GM18508 (cell line): ENCODE results near the gene ARMC3.
"Not testable (repeated sequence)": the region's sequence is repeated elsewhere in the genome, so short reads cannot be mapped to it uniquely, and the experiment has no call there.

ENCODE experiments used
- ATAC-seq: cut with Tn5 transposase; IDR thresholded peaks from one replicate; pipeline ENCODE4 v1.9.1; 2021; ENCODE audit warnings: moderate number of reproducible peaks; ENCODE audit not compliant: insufficient read depth, unreplicated experiment

ARMC3 gene, protein sequence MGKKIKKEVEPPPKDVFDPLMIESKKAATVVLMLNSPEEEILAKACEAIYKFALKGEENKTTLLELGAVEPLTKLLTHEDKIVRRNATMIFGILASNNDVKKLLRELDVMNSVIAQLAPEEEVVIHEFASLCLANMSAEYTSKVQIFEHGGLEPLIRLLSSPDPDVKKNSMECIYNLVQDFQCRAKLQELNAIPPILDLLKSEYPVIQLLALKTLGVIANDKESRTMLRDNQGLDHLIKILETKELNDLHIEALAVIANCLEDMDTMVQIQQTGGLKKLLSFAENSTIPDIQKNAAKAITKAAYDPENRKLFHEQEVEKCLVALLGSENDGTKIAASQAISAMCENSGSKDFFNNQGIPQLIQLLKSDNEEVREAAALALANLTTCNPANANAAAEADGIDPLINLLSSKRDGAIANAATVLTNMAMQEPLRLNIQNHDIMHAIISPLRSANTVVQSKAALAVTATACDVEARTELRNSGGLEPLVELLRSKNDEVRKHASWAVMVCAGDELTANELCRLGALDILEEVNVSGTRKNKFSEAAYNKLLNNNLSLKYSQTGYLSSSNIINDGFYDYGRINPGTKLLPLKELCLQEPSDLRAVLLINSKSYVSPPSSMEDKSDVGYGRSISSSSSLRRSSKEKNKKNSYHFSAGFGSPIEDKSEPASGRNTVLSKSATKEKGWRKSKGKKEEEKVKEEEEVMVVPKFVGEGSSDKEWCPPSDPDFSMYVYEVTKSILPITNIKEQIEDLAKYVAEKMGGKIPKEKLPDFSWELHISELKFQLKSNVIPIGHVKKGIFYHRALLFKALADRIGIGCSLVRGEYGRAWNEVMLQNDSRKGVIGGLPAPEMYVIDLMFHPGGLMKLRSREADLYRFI

DNA sequence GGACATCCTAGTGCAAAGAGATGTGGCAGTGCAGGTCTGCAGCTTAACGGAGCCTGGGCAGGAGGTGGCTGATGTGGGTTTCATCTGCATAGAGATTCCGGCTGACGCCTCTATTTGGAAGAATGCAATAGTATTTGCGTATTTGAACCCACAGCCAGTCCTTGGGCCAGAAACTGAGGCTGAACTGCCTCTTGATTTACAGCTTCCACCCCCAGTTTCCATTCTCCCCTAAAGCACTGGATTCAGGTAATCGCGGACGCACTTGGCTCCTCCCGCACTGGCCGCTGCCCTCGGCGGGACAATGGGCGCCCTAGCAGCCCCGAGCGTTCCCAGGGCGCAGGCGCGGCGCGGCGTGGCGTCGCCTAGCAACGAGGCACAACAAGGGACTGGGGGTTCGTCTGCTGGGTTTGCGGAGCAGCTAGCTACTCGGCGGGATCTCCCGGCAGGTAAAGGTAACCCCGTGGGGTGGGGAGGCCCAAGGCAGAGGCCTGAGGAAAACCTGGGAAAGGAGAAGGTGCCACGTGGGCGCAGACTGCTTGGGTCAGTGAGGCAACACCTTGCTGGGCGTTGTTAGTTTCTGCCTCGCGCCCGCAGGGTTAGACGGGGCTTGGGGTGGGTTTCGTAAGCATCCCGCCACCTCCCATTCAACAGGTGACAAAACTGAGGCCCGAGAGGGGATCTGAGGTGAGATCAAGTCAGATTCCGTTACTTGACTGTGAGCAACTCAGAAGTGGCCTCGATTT is at the start of gene ARMC3:
ARMC3 (plus strand) TSS at position 393 of the 743 bp plus-strand sequence. CDS start 3,944 bp downstream, outside the sequence.
- no peak for ATAC-seq

DNA sequence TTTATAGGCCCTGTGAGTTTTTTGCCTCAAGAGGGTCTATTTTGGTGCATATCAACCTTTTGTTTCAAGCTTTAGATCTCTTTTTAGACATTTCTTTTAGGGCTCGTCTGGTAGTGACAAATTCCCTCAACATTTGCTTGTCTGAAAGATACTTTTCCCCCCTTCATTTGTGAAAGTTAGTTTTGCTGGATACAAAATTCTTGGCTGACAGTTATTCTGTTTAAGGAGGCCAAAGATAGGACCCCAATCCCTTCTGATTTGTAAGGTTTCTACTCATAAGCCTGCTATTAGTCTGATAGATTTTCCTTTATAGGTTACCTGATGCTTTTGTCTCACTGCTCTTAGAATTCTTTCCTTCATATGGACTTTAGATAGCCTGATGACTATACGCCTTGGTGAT is 36.1 kb upstream of the ARMC3 start:
- no peak for ATAC-seq

- ATAC-seq = no peak
Observed at GRCh38 chr10:22893781-22894180, 34.1 kb upstream of the ARMC3 start.

DNA sequence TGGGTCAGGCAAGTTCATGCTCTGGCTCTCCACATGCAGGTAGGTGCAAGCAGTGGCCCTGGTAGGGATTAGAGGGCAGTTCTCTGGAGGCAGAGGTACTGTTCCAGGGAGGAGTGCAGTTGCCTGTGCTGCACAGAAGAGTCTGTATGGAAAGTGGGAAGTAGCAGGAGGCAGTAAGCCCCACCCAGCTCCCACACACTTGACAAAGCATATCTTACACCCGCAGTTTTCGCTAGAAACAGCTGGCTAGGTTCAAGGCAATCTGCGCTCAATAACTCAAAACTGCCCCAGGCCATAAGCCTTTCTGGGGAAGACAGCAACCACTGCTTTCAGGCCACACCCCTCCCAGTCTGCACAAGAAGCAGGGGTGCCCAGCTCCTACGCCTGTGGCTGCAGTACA is 33.1 kb upstream of the ARMC3 start:
- ATAC-seq = no peak

- no peak for ATAC-seq
Observed at GRCh38 chr10:22895252-22895651, 32.6 kb upstream of the ARMC3 start.

DNA sequence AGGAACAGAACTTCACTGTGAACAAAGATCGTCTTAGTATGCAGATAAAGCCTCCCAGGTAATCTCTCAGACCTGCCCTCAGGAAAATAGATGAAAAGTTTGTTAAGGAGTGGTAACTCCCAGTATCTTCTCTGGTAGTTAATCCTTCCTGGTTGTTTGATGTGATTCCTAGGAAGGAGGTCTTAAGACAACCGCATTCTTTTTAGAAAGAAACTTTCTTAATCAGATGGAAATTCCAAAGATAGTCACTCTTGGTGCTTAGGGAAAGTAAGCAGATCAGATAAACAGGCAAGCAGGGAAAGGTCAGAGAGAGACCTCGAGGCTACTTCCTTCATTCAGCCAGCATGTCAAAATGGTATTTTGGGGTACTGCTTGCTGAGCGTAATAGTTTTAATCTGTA is 30.5 kb upstream of the ARMC3 start:
- no peak for ATAC-seq

- ATAC-seq = no peak
Observed at GRCh38 chr10:22899307-22899706, 28.5 kb upstream of the ARMC3 start.

- no peak for ATAC-seq
Observed at GRCh38 chr10:22899775-22900174, 28.1 kb upstream of the ARMC3 start.

- ATAC-seq = no peak
Observed at GRCh38 chr10:22900841-22901601, 26.8 kb upstream of the ARMC3 start.

- ATAC-seq = not testable (repeated sequence)
Observed at GRCh38 chr10:22902147-22902546, 25.7 kb upstream of the ARMC3 start.

GRCh38 chr10:22903694-22904093 is 24.2 kb upstream of the ARMC3 start:
- no peak for ATAC-seq

- ATAC-seq = no peak
Observed at GRCh38 chr10:22906767-22907166, 21.1 kb upstream of the ARMC3 start.

DNA sequence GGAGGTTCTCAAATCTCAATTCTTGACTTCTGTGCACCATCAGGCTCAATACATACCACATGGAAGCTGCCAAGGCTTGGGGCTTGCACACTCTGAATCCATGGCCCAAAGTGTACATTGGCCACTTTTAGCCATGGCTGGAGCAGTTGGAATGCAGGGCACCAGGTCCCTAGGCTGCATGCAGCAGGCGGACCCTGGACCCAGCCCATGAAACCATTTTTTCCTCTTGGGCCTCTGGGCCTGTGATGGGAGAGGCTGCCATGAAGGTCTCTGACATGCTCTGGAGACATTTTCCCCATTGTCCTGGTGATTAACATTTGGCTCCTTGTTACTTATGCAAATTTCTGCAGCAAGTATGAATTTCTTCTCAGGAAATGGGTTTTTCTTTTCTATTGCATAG is 19.0 kb upstream of the ARMC3 start:
- ATAC-seq = no peak

DNA sequence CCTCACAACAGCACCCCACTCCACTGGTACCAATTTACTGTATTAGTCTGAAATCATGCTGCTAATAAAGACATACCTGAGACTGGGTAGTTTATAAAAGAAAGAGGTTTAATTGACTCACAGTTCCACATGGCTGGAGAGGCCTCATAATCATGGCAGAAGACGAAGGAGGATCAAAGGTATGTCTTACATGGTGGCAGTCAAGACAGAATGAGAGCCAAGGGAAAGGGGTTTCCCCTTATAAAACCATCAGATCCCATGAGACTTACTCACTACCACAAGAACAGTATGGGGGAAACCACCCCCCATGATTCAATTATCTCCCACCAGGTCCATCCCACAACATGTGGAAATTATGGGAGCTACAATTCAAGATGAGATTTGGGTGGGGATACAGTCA is 18.2 kb upstream of the ARMC3 start:
- ATAC-seq = not testable (repeated sequence)

DNA sequence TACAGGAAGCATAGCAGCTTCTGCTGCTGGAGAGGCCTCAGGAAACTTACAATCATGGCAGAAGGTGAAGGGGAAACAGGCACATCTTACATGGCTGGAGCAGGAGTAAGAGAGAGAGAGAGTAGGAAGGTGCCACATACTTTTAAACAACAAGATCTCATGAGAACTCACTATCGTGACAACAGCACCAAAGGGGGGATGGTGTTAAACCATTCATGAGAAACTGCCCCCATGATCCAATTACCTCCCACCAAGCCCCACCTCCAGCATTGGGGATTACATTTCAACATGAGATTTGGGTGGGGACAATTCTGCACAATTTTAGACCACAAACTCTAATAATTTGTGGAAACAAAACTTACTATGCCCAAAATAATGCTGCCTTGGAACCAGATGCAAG is 16.8 kb upstream of the ARMC3 start:
- no peak for ATAC-seq

DNA sequence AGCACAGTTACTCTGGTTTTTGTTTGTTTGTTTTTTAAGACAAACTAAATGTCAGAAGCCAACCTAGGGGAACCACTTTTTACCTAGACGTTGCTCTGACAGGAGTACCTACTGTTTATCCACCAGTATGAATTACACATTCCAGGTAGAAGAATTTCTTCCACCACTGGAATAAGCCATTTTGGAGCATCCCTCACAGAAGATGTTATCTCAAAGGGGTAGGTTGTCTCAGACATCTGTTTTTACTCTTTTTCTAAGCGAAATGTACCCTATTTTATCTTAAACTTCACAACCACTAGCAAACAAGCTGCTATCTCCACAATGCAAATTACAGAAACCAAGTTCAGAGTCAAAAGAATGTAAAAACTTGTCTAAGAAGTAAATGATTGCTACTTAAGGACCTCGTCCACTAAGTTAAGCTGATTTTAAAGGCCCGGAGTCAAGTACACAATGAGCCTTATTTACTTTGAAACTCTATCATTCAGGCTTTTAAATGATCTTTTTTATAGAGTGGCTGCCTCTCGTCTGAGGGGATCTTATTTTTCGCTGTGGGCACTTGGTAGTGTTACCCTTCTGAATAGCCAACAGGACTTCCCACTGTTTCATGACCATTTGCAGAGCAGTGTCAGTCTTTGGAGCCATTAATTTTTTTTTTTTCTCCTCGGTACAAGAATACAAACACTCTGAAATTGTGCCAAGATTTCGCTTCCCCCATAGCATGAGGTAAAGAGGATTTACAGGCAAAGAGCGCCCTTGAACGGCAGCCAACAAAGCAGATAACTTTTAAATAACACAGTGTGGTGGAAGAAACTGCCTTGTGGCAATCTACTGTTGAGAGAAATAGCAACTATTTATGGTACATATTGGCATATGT is 15.7 kb upstream of the ARMC3 start:
- ATAC-seq = no peak

GRCh38 chr10:22912763-22913384 is 15.0 kb upstream of the ARMC3 start:
- no peak for ATAC-seq

GRCh38 chr10:22913474-22914092 is 14.3 kb upstream of the ARMC3 start:
- no peak for ATAC-seq
